Activated CD4-positive, alpha-beta T cell treated with anti-CD3 and anti-CD28 coated beads, Interleukin-2, Interleukin-6, amounts not matched to agents 100 ng/mL and 50 ng/mL, durations not matched to agents 16 hours and 8 hours (primary cell): Measurements from ENCODE around the gene GRK5.
"Not testable (repeated sequence)": the region's sequence is repeated elsewhere in the genome, so short reads cannot be mapped to it uniquely, and the experiment has no call there.

Experiments
- DNase-seq: peaks from one replicate; pipeline ENCODE4 v3.0.0-alpha.2; 2020

The GRK5 gene

GRCh38 chr10:119252470-119253151, 45.2 kb downstream of the GRK5 start:
- no peak for DNase-seq

GRCh38 chr10:119253433-119254174, 46.2 kb downstream of the GRK5 start:
- DNase-seq = peak; percentile 30

- no peak for DNase-seq
Observed at GRCh38 chr10:119254335-119254734, 47.0 kb downstream of the GRK5 start.

GRCh38 chr10:119256030-119256429, 48.7 kb downstream of the GRK5 start:
- no peak for DNase-seq

GRCh38 chr10:119256897-119257296, 49.5 kb downstream of the GRK5 start:
- DNase-seq = no peak

GRCh38 chr10:119257899-119258419, 50.6 kb downstream of the GRK5 start:
- DNase-seq = no peak

GRCh38 chr10:119259345-119259744, 52.0 kb downstream of the GRK5 start:
- DNase-seq = no peak

GRCh38 chr10:119261016-119261415, 53.6 kb downstream of the GRK5 start:
- DNase-seq = not testable (repeated sequence)

- no peak for DNase-seq
Observed at GRCh38 chr10:119263951-119264617, 56.7 kb downstream of the GRK5 start.

- DNase-seq = no peak
Observed at GRCh38 chr10:119265691-119266090, 58.3 kb downstream of the GRK5 start.

GRCh38 chr10:119267384-119267783, 60.0 kb downstream of the GRK5 start:
- DNase-seq = no peak

GRCh38 chr10:119268428-119268827, 61.1 kb downstream of the GRK5 start:
- DNase-seq = no peak

- peak; percentile 74 for DNase-seq
Observed at GRCh38 chr10:119268871-119269506, 61.6 kb downstream of the GRK5 start.

- DNase-seq = no peak
Observed at GRCh38 chr10:119269737-119270136, 62.4 kb downstream of the GRK5 start.

GRCh38 chr10:119270762-119271366, 63.5 kb downstream of the GRK5 start:
- DNase-seq = peak; percentile 62

- DNase-seq = not testable (repeated sequence)
Observed at GRCh38 chr10:119272338-119272734, 65.0 kb downstream of the GRK5 start.

- no peak for DNase-seq
Observed at GRCh38 chr10:119272736-119273135, 65.4 kb downstream of the GRK5 start.

- no peak for DNase-seq
Observed at GRCh38 chr10:119273413-119273812, 66.0 kb downstream of the GRK5 start.

GRCh38 chr10:119274519-119275045, 67.2 kb downstream of the GRK5 start:
- DNase-seq = no peak

GRCh38 chr10:119275085-119275484, 67.7 kb downstream of the GRK5 start:
- DNase-seq = no peak

GRCh38 chr10:119276194-119276593, 68.8 kb downstream of the GRK5 start:
- DNase-seq = not testable (repeated sequence)

GRCh38 chr10:119278126-119278709, 70.8 kb downstream of the GRK5 start:
- DNase-seq = no peak
